ENCODE results near the gene STK10. TPM values are rescaled to one million over a fixed set of nuclear protein-coding genes. Genes with fewer than 3 reads are reported as not detected.
A peak's percentile ranks its signal among the peaks of the same experiment; 100 is the strongest.

STK10 gene
- total and polyA plus RNA-seq, 2 experiments from 2014 or later, result 7.5 to 17.8 TPM

DNA sequence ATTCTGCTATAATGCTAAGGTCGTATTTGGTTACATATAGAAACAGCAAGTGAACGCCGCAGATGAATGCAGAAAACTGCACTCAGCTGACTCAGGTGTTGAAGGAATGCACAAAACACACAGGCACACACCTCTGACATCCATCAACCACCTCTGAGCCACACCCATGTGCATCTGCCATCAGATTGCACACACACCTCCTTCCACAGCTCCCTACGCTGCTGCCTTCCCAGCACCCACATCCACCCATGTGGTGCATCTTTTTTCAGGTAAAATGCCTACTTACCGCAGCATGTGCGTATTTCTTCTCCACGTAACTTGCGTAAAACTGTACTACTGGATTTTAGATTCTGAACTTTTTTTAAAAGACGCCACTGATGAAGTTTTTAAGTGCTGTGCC lies 7.1 kb downstream of the STK10 start (continued):
- no peak for TF ChIP-seq STAT1 (IDR thresholded peaks at IDR 0.05; ENCODE audit: unreplicated experiment)
- TF ChIP-seq JUNB (IDR thresholded peaks at IDR 0.05; ENCODE audit: unreplicated experiment), result no peak
- TF ChIP-seq, protein P1, sequence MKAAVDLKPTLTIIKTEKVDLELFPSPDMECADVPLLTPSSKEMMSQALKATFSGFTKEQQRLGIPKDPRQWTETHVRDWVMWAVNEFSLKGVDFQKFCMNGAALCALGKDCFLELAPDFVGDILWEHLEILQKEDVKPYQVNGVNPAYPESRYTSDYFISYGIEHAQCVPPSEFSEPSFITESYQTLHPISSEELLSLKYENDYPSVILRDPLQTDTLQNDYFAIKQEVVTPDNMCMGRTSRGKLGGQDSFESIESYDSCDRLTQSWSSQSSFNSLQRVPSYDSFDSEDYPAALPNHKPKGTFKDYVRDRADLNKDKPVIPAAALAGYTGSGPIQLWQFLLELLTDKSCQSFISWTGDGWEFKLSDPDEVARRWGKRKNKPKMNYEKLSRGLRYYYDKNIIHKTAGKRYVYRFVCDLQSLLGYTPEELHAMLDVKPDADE (IDR thresholded peaks at IDR 0.05), result no peak
- no peak for TF ChIP-seq POLR2AphosphoS5 (IDR thresholded peaks at IDR 0.05; ENCODE audit: low read depth)
- no peak for TF ChIP-seq NANOG (IDR thresholded peaks at IDR 0.05; ENCODE audit: borderline replicate concordance)
- no peak for TF ChIP-seq CREB1 (CRISPR knock-in tag; IDR thresholded peaks at IDR 0.05; ENCODE audit: low read depth)
- no peak for TF ChIP-seq EZH2phosphoT487 (IDR thresholded peaks at IDR 0.05; ENCODE audit: unreplicated experiment)
- no peak for TF ChIP-seq EZH2 (IDR thresholded peaks at IDR 0.05; ENCODE audit: low read depth, unreplicated experiment)

DNA sequence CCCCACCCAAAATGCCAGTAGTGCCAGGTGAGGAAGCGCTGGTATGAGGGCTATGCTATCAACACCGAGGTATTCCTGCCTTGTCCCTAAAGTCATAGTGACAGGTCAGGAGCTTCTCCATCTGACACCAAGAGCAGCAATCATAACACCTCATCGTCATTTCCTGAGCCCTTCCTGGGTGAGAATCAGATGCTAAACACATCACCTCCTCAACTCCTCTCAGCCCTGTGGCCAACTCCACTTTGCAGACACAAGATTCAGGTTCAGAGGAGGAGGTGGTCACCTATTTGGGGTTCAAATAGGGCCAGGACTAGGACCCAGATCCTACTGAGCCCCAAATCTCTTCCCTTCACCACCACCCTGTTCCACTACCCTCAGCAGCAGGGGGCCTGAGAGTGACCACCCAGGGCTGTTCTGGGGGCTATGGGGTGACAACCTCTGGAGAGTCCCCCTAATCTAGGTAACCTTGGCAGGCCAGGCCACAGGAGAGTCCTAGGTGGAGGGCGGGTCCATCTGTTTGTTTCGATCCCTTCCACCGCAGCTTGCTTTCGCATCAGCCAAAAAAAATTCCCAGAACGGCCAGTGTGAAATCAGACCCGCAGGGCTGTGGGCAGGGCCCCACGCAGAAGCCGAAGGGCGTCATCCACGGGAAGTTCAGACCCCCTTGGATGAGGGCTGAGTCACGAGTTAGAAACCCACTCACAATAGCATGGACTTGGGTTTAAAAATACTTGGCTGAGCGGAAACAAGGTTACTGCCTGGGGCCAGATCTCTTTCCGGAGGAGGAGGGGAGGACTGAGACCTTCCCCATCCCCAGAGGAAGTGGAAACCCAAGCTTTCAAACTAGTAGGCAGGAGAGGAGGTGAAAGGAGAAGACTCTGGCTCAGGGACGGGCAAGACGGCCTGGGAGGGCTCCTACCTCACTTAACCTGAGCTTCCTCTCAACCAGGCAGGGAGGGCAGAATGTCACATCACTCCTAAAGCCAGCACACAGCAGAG lies 8.7 kb downstream of the STK10 start:
- H3K4me2 ChIP-seq, result peak overlapping the region; percentile 68; the same call in 1 of the 2 replicates
- peaks cover 36% of the 10 kb centered on the region for H3K4me1 ChIP-seq (ENCODE audit: insufficient read depth)
- 0 out of 2 replicates have a peak overlapping the region, but pooled peaks have one; percentile 55 for H3K27ac ChIP-seq (ENCODE audit: low read depth)
- ATAC-seq, result peak; percentile 17
- Mint-ChIP-seq H3K9me3 (no peaks in the 10 kb centered on the region; the same call in 2 of the 3 replicates), H3K4me3 (no peak overlapping the region), H3K27me3 (ENCODE audit: insufficient read depth, low read depth, poor library complexity) (peaks cover 12% of the 10 kb centered on the region), H3K4me1 (peaks cover 26% of the 10 kb centered on the region), H3K36me3 (ENCODE audit: low read depth) (peaks cover 8% of the 10 kb centered on the region; the same call in 2 of the 3 replicates), H3K27ac (0 out of 2 replicates have a peak overlapping the region, but pooled peaks have one; percentile 28)
- DNase-seq (ENCODE audit: low spot score), result peak; percentile 38
- peaks cover 16% of the 10 kb centered on the region for H4K20me1 ChIP-seq (replicated peaks; ENCODE audit: insufficient read depth)
- no peaks in the 10 kb centered on the region for H3K9me2 ChIP-seq (ENCODE audit: insufficient read depth)
- H3K27me3 ChIP-seq (ENCODE audit: insufficient read depth), result no peaks in the 10 kb centered on the region
- H3K36me3 ChIP-seq (ENCODE audit: insufficient read depth), result no peaks in the 10 kb centered on the region
- no peak overlapping the region for H3K4me3 ChIP-seq
- 0 out of 2 replicates have a peak, but pooled peaks cover 8% of the 10 kb centered on the region for H3F3A ChIP-seq (replicated peaks; ENCODE audit: low read depth)
- TF ChIP-seq STAT1 (IDR thresholded peaks at IDR 0.05; ENCODE audit: unreplicated experiment) (no peak), ZNF114 (CRISPR knock-in tag; IDR thresholded peaks at IDR 0.05) (no peak)
- H2AFZ ChIP-seq, result no peak overlapping the region
- peaks cover 53% of the 10 kb centered on the region for H3K79me2 ChIP-seq (replicated peaks; ENCODE audit: insufficient read depth)

DNA sequence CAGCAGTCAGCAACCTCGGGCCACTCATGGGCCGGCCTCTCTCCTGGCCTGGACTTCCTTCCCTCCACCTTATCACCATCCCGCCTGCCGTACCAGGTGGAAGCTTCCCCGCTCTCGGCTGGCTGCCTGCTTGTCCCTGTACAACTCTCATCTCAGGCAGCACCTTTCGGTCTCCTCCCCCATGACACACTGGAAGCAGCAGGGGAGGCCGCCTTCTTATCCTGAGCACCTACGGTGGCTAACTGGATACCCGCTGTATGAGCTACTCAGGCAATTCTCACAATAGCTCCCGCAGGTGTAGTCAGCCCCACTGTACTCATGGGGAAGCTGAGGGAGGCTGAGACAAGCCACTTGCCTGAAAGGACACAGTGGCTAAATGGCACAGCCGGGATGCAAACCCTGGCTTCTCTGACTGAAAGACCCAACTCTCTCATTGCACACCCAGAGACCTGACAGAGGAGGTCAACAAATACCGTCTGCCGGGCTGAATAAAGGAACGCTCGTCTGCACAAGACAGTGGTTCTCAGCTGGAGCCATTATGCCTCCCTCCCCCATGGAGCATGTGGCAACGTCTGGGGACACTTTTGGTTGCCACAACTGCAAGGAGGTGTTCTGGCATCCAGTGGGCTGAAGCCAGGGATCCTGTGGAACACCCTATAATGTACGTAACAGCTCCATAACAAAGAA lies 9.6 kb downstream of the STK10 start:
- Mint-ChIP-seq H3K4me1 (peaks cover 34% of the 10 kb centered on the region), H3K9me3 (no peaks in the 10 kb centered on the region; the same call in 2 of the 3 replicates), H3K27me3 (ENCODE audit: insufficient read depth, low read depth, poor library complexity) (peaks cover 12% of the 10 kb centered on the region), H3K36me3 (ENCODE audit: low read depth) (peaks cover 8% of the 10 kb centered on the region; the same call in 2 of the 3 replicates), H3K4me3 (no peak overlapping the region), H3K27ac (no peak overlapping the region)
- DNase-seq (ENCODE audit: low spot score) (no peak), ATAC-seq (no peak)
- no peaks in the 10 kb centered on the region for H3K36me3 ChIP-seq (ENCODE audit: insufficient read depth)
- no peaks in the 10 kb centered on the region for H3K27me3 ChIP-seq (ENCODE audit: insufficient read depth)
- H3K27ac ChIP-seq (ENCODE audit: low read depth), result peak overlapping the region; percentile 45; the same call in 1 of the 2 replicates
- H3K9me2 ChIP-seq (ENCODE audit: insufficient read depth), result no peaks in the 10 kb centered on the region
- H4K20me1 ChIP-seq (replicated peaks; ENCODE audit: insufficient read depth), result peaks cover 16% of the 10 kb centered on the region
- peaks cover 47% of the 10 kb centered on the region for H3K79me2 ChIP-seq (replicated peaks; ENCODE audit: insufficient read depth)
- 0 out of 2 replicates have a peak overlapping the region, but pooled peaks have one; percentile 68 for H3K4me2 ChIP-seq
- H2AFZ ChIP-seq, result no peak overlapping the region
- peaks cover 31% of the 10 kb centered on the region for H3K4me1 ChIP-seq (ENCODE audit: insufficient read depth)
- 0 out of 2 replicates have a peak, but pooled peaks cover 8% of the 10 kb centered on the region for H3F3A ChIP-seq (replicated peaks; ENCODE audit: low read depth)
- H3K4me3 ChIP-seq, result no peak overlapping the region
- TF ChIP-seq EZH2 (IDR thresholded peaks at IDR 0.05; ENCODE audit: low read depth, unreplicated experiment) (no peak), ZNF331 (CRISPR knock-in tag; IDR thresholded peaks at IDR 0.05; ENCODE audit: low read depth) (no peak), NANOG (IDR thresholded peaks at IDR 0.05; ENCODE audit: borderline replicate concordance) (no peak)
- TF ChIP-seq, protein P2, sequence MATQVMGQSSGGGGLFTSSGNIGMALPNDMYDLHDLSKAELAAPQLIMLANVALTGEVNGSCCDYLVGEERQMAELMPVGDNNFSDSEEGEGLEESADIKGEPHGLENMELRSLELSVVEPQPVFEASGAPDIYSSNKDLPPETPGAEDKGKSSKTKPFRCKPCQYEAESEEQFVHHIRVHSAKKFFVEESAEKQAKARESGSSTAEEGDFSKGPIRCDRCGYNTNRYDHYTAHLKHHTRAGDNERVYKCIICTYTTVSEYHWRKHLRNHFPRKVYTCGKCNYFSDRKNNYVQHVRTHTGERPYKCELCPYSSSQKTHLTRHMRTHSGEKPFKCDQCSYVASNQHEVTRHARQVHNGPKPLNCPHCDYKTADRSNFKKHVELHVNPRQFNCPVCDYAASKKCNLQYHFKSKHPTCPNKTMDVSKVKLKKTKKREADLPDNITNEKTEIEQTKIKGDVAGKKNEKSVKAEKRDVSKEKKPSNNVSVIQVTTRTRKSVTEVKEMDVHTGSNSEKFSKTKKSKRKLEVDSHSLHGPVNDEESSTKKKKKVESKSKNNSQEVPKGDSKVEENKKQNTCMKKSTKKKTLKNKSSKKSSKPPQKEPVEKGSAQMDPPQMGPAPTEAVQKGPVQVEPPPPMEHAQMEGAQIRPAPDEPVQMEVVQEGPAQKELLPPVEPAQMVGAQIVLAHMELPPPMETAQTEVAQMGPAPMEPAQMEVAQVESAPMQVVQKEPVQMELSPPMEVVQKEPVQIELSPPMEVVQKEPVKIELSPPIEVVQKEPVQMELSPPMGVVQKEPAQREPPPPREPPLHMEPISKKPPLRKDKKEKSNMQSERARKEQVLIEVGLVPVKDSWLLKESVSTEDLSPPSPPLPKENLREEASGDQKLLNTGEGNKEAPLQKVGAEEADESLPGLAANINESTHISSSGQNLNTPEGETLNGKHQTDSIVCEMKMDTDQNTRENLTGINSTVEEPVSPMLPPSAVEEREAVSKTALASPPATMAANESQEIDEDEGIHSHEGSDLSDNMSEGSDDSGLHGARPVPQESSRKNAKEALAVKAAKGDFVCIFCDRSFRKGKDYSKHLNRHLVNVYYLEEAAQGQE (IDR thresholded peaks at IDR 0.05; ENCODE audit: unreplicated experiment), result no peak
